H4 (cell line): ENCODE data around the gene DNAAF1. TPM values are rescaled to one million over a fixed set of nuclear protein-coding genes. Genes with fewer than 3 reads are reported as not detected.

Experiments
- DNase-seq: peaks from one replicate; pipeline ENCODE4 v3.0.0-alpha.2; 2015; ENCODE audit warnings: low spot score
- total RNA-seq: library from RNA; depleted of rRNA; stranded (reverse); fragments of >200 nt; shearing (Covaris generic); gene quantifications from 2 replicates; pipeline ENCODE4 v1.2.3, GENCODE V29; 2014

The DNAAF1 gene
- total RNA-seq, 1 experiment from 2014 or later: 0.29 TPM

DNA sequence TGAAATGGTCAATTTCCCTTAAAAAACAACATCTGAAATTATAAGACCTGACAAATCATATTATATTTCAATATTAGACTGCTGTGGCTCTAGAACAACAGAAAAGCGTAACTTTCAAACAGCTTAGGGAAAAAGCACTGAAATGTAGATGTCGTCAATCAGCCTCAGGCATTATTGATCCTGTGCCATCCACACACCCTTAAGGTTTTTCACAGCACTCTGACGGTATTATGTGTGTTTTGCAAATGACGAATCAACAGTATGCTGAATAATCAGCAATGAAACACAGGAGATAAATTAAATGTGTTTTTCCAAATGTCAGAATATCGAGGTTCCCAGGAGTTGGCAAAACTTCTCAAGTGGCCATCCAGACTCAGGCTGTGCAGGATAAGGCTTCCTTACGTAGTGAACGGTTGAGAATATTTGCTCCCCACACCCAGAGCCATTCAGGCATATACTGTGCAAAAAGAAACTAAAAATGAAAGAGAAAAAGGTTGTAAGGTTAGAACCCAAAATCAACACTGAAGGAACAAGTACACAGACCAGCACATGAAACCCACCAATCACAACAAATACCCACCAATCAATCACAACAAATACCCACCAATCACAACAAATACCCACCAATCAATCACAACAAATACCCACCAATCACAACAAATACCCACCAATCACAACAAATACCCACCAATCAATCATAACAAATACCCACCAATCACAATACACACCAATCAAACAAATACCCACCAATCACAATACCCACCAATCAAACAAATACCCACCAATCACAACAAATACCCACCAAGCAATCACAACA is 20.6 kb upstream of the DNAAF1 start:
- no peak for DNase-seq

DNA sequence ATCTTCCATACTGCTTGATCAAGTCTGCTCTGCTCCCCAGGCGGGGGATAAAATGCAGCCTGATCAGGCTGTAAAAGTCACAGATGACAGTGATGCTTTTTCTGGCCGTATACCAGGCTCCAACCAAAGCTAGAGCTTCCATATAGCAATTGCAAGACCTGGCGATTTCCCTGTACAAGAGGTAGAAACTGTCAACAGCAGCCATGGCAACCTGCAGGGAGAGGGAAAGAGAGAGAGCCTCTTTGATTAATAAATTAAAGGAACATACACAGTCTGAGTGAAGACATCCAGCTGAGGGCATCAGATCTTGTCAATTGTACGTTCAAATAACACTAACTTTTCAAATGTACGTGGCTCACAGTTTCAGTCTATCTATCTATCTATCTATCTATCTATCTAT is 14.0 kb upstream of the DNAAF1 start:
- no peak for DNase-seq

DNA sequence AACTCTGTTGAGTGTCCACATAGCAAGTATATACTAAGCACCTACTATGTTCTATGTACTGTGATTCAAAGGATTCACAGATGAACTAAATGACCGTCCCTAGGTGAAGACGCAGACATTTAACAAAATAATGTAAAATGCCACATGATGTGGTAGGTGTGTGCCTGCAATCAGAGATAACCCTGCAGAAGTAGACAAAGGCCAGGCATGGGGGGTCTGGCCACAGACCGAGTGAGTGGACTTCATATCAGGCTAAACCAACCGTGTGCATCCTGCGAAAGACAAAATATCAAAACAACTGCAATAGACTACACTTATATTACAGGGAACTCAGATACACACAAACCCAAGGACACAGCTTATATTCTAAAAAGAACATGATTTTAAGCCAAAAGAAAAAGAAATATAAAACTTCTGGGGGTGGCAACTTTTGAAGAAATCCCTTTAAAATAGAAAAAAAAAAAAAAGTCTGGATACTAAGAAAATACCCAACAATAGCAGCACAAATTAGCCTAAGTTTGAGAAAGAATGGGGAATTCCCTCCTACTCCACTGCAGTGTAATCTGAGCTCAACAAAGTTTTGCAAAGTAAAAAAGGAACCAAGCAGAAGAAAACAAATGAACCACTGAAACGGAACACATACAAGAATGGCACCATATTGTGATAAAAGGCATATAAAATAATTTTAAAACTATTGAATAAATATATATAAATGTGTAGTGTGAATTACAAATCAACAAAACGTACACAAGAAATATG is 12.4 kb upstream of the DNAAF1 start:
- DNase-seq: no peak

DNA sequence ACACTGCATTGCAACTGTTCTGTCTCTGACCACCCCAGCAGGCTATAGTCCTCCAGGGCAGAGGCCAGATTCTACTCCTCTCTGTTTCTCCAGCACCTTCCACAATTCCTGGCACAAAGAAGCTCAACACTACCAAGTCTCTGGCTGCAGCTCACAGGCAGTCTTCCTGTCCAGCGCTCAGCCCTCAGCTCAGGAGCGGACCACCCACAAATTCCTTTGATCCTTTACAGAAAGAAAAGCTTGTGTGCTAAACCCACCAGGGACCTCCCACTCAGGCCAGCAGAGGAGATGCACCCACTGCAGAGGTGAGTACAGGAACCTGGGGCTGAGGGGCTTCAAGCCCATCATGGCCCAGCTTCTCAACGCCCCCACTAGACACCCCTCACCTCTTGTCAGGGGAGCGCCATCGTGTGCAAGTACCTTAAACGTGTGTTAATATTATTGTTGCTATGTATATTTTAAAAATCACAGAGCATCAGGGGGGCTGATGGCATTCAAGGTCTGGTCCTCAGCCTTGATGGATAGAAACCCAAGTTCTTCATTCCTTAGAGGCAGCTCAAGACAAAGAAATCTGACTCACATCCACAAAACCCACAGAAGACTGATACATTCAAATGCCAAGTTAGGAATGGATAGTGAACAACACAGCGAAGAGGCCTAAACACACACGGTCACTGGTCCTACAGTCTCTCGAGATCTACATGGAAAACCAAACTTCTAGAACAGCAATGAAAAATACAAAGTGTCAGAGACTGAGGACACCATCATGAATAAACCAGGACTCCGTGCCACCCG is 8.6 kb upstream of the DNAAF1 start:
- DNase-seq: no peak

DNA sequence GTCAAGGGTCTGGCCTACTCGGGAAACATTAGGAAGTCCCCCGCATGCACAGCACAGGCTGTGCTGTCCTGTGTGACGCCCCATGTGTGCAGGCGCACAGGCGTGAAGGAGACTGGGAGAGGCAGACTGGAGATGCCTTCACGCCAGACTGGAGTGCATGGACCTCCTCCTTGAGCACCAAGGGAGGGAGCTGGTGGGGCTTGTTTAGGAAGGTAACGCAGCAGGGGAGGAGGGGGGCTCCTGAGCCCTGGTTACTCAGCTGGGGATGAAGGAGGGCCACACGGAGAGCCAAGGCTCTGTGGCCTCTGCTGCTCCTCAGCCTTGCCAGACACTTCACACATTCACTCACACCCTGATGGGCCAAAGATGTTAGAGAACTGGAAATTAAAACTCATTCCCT is 7.8 kb upstream of the DNAAF1 start:
- no peak for DNase-seq

DNA sequence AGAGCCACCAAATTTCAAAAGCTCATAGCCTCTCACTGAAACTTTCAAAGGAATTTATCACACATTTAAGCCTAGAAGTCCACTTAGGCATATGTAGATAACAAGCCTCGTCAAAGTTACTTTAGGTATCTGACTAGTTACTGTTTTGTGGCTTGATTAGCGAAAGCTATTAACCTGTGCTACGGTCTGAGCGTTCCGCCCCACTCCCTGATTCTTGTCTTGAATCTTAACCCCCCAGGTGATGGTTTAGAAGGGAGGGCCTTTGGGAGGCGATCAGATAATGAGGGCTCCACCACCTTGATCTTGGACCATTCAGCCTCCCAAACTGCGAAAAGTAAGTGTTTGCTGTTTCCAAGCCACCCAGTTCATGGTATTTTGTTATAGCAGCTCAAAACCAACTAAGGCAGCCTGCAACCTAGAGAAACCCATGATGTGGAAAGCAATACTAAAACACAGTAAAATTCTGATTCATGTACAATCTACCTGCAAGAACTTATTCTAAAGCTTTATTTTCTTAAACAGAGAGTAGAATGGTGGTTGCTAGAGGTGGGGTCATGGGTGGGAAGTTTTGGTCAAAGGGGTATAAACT is 7.2 kb upstream of the DNAAF1 start:
- DNase-seq: no peak

DNA sequence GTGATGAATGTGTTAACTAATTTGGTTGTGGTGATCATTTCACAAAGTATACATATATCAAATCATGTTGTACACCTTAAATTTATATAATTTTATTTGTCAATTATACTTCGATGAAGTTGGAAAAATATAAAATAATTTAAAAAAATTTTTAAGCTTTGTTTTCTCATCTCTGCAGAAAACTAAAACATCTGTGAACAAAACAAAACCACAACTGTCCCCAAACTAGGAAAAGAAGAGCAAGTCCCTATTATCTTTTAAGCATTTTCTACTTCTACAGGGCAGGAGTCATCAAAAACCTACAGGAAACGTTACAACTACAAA is 6.6 kb upstream of the DNAAF1 start:
- DNase-seq: no peak

DNA sequence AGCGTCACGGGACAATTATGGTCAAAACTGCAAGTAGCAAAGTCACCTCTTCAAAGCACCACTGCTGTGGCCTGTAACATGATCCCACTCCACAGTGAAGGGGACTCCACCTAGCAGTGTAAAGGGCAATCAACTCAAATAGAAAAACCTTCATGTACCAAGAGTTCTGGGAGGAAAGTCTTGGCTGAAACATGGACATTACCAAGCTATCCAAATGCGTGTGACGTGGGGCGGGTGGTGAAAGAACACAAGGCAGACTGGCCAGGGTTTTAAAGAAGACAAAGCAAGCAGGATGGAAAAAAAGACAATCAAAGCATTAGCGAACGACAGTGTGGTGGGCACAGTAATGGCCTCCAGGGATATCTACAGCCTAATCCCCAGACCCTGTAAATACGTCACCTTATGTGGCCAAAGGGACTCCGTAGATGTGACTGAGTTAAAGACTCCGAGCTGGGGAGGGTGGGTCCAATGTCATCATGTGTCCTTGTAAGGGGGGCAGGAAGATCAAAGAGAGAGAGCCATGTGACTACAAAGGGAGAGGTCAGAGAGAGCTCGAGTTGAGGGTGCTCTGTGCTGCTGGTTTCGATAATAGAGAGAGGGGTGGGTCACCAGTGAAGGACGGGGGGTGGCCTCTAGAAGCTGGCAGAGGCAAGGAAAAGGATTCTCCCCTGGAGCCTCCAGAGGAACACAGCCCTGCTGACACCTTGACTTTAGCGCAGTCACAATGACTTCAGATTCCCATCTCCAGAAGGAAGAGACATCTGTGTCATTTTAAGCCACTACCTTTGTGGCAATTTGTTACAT is 6.1 kb upstream of the DNAAF1 start:
- DNase-seq: peak; percentile 94

DNA sequence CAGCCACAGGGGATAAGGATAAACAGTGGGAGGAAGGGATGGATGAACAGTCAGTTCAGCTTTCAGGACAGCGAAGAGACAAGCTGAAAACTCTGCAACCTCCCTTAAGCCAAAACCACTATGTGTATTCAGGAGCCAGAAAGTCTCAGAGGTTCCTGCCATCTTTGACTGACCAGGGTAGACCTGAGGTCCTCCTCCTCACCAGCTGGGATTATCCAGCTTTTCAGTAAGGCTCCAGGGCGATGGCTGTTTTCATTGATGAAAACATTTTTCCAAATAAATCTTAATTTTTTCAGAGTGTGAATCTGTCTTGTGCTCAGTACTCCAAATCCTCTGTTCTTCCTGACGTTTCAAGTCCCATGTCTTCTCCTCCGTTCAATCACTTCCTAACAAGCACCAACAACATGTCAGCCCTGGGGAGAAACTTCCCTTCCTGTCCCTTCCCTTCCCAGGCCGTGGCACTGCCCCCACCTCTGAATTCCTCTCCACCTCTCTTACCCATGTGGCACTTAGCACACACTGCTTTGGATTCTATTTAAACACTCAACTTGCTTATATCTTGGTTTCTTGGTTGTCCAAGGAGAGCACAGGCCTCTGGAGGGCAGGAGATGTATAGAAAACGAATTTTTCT is 5.4 kb upstream of the DNAAF1 start:
- DNase-seq: no peak

DNA sequence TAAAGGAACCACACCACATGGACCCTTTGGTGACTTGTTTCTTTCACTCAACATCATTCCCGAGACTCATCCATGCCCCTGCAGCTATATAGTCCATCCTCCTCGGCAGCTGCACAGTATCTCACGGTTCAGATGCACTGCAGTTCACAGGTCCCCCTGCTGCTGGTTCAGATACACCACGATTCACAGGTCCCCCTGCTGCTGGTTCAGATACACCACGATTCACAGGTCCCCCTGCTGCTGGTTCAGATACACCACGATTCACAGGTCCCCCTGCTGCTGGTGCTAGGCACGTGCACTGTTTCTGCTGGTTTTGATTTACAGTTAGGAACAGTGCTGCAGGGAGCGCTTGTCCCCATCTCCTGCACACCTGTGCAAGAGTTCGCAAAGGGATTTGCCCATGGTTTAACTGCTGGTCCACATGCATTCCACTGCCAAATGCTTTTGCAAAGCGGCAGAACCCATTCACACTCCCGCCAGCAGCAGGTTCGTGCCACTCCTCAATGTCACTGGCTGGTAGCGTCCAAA is 3.9 kb upstream of the DNAAF1 start:
- DNase-seq: no peak

DNA sequence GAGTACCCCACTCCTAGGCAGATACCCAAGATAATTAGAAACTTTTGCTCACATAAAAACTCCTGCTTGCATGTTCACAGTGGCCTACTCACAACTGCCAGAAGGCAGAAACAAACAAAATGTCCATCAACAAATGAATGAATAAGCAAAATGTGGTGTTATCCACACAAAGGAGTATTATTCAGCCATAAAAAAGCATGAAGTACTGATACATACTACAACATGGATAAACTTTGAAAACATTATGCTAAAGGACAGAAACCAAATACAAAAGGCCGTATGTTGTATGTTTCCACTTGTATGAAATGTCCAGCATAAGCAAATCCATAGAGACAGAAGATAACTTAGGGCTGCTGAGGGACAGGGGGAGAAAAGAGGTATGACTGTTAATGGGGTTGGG is 2.0 kb upstream of the DNAAF1 start:
- DNase-seq: no peak

DNA sequence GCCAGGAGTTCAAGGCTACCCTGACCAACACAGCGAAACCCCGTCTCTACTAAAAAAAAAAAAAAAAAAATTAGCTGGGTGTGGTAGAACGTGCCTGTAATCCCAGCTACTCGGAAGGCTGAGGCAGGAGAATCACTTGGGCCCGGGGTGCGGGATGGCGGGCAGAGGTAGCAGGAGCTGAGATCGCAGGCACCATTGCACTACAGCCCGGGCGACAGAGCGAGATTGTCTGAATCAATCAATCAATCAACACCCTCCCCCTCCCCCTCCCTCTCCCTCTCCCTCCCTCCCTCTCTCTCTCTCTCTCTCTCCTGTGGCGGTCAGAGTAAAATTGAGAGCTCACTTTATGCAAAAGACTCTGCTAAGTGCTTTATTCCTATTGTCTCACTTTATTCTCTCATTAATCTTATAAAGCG is 1.3 kb upstream of the DNAAF1 start:
- DNase-seq: no peak

DNA sequence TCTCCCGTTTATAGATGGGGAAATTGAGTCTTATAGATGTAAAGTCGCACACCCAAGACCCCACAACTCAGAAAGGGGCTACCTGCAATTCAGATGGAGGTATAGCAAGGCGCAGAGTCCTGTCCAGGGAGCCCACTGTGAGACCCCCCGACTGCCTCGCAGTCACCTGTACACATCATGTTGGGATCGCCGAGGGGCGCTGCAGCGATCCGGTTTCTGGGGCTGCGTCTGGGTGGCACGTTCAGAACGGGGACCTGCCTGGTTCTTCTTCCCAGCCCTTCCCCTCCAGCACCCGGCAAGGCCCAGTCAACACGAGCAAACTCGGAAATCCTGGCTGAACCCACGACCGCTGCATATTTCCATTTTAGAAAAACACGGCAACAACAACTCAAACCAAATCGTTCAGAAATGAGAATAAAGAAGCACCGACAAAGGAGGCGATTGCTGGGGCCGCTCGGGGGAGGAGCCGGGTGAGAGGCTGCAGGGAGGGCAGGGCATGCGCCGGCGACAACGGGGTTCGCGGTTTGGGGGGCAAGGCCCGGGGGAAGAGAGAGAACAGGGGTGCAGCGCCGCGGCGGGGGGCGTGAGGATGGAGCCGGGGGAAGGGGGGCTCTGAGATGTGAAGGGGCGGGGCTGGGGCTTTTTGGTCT is 774 bp upstream of the DNAAF1 start:
- no peak for DNase-seq

DNA sequence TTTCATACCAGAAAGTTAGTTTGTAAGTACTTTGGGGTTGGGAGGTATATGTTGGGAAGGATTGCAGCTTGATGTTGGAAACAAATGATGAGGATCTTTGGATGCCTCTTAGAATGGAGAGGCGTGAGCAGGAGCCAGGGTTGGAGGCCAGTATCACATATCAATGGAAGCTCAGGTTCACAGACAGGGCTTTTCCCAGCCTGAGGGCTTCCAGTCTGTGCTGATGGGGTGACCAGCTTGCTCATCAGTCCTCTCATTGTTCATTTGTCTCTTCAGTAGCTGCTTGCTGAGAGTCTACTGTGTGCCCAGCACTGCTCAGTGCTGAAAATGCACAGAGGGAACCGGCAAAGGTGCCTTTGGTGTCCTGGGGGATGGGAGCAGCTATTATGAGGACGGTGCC is 5.8 kb downstream of the DNAAF1 start:
- DNase-seq: no peak

DNA sequence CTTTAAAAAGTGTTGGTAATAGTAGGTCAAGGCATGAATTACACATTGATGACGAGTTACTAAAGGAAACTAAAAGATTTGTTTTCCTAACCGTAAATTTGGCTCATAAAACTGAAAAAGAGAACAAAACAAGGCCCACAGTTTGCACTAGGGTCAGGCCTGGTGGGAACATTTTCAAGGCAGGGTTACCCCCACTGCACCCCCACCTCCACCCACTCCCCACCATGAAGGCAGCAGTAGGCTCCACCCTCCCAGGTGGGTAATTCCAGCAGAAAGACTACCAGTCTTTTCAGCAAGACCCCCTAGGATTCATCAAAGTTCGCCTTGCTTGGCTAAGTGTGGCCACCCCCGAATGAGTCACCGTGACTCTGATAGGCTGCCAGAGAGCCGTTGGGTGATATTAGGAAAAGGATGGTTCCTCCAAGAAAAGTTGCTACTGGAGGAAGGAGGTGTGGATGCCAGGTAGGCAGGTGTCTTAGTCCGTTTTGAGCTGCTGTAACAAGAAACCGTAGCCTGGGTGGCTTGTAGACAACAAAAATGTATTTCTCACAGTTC is 8.6 kb downstream of the DNAAF1 start:
- no peak for DNase-seq

DNA sequence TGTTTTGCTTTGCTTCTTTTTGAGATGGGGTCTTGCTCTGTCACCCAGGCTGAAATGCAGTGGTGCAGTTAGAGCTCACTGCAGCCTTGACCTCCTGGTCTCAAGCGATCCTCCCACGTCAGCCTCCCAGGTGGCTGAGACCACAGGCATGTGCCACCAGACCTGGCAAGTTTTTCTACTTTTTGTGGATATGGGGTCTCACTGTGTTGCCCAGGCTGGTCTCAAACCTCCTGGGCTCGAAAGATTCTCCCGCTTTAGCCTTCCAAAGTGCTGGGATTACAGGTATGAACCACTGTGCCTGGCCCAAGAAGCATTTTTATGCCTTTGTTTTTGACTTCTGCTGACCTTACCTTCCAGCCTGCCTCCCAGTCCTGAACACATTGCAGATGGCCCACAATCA is 10.1 kb downstream of the DNAAF1 start:
- no peak for DNase-seq

DNA sequence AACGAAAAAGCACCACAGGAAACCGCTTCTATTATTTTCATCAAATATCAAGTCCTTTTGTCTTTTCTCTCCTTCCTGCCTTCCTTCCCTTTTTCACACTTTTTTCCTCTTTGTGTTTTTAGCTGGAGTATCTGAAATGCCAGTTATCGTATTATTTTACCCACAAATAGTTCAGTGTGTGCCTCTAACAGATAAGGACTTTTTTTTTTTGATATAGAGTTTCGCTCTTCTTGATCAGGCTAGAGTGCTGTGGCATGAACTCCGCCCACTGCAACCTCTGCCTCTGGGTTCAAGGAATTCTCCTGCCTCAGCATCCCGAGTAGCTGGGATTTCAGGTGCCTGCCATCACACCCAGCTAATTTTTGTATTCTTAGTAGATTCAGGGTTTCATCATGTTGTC is 10.7 kb downstream of the DNAAF1 start:
- DNase-seq: no peak

DNA sequence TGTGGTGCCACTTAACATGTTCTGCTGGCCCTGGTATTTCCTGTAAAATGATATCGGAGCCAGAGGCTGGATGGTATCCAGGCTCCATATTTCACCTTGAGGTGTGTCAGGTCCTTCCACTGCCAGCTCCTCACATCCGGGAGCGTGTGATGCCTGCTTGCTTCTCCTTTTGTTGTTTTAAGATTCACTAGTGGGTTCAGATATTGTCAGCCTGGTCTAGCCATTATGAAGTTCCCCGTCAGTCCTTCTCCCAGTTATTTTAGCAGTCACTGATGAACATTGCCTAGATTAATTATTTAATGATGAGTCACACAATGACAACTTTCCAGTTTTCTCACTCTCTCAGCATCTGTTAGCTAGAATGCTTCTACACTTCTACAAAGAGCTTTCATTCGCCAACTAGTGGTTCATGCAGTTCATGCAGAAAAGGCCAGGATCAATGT is 11.3 kb downstream of the DNAAF1 start:
- no peak for DNase-seq

DNA sequence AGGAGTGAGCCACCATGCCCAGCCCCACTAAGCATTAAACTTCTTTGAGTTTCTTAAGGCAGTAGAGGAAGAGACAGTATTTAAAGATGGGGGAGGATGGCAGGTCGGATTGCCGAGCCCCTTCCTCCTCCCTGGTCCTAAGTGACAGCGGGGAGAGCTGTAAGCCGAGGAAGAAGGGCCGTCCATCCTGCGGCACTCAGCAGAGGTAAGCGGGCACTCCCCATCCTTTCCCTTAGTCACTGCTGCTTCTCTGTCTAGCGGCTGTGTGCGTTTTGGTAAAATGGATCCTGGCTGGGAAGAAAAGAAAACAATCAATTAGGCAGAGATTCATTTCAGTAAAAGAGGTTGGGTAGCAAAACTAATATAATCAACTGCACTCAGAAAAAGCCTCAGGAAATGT is 13.9 kb downstream of the DNAAF1 start:
- no peak for DNase-seq

DNA sequence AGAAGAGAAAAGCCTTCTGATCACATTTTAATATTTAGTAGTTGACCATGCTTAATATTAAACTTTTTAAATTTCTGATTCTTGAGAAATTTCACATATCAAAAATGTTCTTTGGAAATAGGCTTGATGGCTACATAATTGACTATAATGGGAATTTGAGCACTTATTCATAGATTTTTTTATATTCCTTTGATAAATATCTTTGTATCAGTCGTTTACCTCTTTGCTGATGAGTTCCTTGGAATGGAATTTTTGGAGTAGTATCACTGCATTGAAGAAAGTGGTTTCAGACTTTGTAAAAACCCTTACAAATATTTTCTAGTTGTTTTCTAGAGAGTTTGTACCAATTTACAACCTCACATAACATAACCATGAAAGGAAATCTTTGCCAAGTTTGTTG is 14.7 kb downstream of the DNAAF1 start:
- DNase-seq: no peak
